NOMO-1 treated with dmso at 0.1 percent for 144 hours (cell line): ENCODE results near the gene SERF2.
"Not testable (repeated sequence)": the region's sequence is repeated elsewhere in the genome, so short reads cannot be mapped to it uniquely, and the experiment has no call there.

Source experiments
- DNase-seq: peaks from one replicate; lab custom pipeline; 2025; ENCODE audit not compliant: unreplicated experiment; lab: John Stamatoyannopoulos, UW

Gene SERF2

DNA sequence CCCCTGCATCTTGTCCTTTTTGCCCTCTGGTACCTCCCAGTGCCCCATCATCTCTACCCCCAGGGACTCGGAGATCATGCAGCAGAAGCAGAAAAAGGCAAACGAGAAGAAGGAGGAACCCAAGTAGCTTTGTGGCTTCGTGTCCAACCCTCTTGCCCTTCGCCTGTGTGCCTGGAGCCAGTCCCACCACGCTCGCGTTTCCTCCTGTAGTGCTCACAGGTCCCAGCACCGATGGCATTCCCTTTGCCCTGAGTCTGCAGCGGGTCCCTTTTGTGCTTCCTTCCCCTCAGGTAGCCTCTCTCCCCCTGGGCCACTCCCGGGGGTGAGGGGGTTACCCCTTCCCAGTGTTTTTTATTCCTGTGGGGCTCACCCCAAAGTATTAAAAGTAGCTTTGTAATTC, 1.5 kb downstream of the SERF2 start:
- no peak for DNase-seq

DNA sequence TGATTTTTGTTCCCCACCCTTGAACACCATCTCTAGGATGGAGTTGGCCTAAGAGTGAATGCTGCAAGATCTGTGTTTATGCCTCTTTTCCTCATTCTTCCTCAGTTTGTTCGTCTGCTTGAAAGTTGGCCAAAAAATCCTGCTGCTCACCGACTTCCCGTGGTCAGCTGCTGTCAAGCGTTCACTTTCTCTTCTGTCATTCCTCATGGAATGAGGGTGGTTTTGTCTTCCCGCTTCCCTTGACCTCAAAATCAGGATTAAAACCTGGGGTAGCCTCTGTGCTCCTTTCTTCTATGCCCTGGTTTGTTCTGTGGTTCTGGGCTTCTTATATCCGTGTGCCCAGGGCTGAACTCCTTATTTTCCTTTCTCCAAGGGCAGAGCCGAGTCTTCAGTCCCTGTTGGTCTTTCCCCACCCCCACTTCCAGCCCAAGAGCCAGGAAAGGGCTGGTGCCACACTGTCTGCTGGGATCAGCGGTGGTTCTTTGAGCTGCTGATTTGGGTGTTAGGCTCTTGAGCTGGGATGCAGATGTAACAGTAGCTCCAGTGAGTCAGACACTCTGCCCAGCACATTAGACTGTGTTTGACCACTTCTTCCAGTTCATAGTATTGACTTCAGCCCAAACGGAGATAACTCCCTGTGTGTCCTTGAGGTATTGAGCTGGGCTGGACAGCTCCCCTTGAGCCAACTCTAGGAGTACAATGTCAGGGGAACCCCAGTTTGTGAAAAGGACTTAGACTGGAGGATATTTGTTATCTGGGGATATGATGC, 2.3 kb downstream of the SERF2 start:
- DNase-seq, result no peak

- no peak for DNase-seq
Observed at GRCh38 chr15:43795197-43795596, 3.1 kb downstream of the SERF2 start.

DNA sequence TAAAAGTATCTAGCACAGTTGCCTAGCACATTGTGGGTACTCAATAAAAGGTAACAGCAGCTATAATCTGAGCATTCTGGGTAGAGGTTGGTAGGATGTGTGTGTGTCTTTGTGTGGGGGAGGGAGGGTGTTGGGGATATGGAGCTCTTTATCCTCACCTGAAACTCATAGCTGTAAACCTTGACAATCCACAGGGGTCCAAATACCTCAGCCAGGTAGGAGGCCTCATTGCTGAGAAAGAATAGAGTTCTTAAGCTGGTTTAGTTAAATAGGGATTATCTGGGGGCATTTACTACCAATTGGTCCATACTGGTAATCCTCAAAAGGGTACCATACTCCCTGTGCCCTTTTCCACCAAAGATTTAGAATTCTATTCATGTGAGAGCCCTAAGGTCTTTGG, 3.9 kb downstream of the SERF2 start:
- DNase-seq, result no peak

DNA sequence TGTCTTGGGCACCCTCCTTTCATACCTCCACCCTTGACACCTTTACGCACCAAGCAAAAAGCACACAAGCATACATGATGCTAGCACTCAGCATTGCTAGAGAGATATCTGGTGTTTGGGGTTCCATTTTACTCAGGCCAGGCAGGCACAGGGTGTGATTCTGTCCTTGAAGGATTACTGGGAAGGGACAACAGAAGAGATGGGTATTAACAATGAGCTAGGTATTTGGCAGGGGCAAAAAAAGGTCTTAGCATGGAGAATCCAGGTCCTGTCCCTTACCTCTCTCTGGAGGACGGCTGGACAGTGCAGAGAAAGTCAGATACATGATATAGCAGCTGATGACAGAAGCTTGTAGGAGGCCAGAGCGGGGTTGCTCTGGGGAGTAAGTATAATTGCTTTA, 4.4 kb downstream of the SERF2 start:
- no peak for DNase-seq

DNA sequence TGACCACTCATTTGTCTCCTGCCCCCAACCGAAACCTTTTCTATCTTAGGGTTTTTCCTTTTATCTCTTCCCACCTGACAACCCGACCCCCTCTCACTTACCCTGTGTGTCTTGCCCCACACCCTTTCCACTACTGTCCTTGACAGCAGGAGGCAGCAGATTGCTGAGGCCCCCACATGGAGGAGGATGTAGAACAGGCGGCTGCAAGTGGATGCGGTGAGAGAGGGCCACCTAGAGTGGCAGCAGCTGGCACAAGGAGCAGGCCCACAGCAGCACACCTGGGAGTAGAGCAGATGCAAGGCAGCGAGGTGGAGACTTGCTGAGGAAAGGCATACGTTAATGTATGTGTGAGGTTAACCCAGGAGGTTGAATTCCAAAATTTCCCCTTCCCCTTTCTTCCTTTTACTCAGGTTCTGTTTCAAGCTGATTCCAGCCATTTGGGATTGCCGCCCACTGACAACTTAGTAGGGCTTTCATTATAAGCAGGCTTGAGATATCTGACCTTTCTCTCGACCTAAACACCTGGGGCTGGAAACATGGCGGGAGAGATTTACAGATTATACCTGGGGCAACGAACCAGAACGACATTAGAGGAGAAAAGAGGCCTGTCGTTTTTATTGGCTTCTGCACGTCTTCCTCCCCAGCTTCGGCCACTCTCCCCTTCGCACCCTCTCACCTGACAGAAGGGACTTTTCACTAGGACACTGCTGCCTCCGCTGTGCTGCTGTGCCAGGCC, 7.3 kb downstream of the SERF2 start:
- no peak for DNase-seq

- DNase-seq, result no peak
Observed at GRCh38 chr15:43799945-43800285, 7.8 kb downstream of the SERF2 start, which contains the start of gene SERINC4. Gene SERINC4 (minus strand): TSS chr15:43800220. CDS start chr15:43799986, 234 bp downstream.

DNA sequence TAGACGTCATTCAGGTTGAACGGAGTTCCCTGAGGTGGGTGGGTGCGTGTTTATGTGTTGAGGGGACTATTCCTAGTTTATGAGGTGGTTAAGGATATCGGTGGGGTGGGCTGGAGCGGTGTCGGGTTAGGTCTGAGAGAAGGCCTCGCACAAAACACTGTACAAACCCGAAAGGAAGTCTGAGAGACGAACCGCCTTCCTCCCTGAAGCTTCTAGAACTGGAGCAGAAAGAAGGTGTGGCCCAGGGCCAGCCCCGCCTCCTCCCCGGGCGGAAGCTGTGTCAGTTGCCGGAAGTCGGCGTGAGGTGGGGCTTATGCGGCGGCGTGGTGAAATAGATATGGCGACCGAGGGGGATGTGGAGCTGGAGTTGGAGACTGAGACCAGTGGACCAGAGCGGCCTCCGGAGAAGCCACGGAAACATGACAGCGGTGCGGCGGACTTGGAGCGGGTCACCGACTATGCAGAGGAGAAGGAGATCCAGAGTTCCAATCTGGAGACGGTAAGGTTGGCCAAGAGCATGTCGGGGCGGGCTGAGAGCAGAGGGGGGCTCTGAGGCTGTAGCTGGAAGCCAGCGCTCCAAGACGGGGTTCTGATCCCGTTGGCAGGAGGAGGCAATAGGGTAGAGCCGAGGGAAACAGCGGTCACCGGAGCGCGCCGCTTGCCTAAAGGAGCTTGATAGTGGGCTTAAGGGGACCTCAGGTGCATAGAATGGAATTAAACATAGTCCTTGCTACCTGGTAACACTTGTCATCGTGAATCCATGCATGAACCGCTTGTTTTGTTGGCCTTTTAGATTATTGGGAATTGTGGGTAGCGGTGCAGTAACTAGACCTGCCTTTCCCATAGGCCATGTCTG, 8.4 kb downstream of the SERF2 start, which contains the start of gene HYPK:
Gene HYPK (plus strand): TSS at position 314 of the 856 bp plus-strand sequence. CDS start 24 bp downstream, at position 338.
- peak; percentile 90 for DNase-seq

- not testable (repeated sequence) for DNase-seq
Observed at GRCh38 chr15:43802676-43803075, 10.6 kb downstream of the SERF2 start.

- no peak for DNase-seq
Observed at GRCh38 chr15:43808435-43808950, 16.4 kb downstream of the SERF2 start.

DNA sequence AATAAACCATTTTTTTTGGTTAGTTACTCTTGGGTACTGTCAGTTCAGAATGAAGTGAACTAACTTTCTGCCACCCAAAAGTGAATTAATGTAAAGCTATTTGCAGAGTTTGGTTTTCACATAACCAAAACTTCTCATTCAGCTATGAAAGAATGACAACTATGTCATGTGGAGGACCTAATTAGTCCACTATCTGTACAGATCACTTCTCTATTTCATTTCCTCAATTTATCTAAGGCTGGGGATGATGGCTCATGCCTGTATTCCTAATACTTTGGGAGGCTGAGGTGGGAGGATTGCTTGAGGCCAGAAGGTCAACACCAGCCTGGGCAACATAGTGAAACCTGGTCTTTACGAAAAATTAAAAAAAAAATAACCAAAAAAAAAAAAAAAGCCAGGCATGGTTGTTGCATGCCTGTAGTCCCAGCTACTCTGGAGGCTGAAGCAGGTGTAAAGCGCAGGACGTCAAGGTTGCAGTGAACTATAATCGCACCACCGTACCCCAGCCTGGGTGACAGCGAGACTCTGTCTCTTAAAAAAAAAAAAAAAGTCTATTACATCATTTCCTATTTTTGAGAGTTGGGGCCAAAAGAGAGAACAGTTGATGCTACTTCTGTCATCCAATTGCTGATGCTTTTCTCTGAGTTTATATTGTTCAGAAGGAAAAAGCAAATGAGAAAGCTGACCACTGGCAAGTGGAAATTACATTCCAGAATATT, 17.0 kb downstream of the SERF2 start:
- peak; percentile 40 for DNase-seq

DNA sequence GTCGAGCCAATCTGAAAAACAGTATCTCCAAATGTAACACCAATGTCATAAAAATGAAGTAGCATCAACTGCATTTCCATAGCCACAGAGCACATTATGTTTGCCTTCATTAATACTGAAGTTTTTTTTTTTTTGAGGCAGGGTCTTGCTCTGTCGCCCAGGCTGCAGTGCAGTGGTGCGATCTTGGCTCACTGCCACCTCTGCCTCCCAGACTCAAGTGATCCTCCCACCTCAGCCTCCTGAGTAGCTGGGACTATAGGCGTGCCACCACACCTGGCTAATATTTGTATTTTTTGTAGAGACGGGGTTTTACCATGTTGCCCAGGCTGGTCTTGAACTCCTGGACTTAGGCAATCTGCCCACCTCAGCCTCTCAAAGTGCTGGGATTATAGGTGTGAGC, 22.9 kb downstream of the SERF2 start:
- not testable (repeated sequence) for DNase-seq

GRCh38 chr15:43821505-43821904, 29.4 kb downstream of the SERF2 start:
- no peak for DNase-seq

GRCh38 chr15:43824302-43825246, 32.5 kb downstream of the SERF2 start, which contains the start of gene MFAP1:
Gene MFAP1 (minus strand): TSS chr15:43824690. CDS start chr15:43824569, 121 bp downstream.
- DNase-seq, result peak; percentile 98

GRCh38 chr15:43825305-43825704, 33.2 kb downstream of the SERF2 start:
- DNase-seq, result not testable (repeated sequence)

DNA sequence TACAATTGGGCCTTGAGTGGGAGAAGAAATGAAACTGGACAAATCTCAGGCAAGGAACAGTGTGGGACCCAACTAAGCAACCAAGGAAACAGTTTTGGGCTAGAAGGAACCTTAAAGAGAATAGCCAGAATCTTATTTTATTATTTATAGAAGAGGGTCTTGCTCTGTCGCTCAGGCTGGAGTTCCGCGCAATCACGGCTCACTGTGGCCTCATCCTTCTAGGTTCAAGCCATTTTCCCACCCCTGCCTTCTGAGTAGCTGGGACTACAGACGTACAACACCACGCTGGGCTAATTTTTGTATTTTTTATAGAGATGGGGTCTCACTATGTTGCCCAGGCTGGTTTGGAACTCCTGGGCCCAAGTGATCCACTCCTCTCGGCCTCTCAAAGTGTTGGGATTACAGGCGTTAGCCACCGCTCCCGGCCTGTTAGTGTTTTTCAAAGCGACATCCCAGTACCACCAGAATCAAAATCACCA, 33.9 kb downstream of the SERF2 start:
- DNase-seq, result no peak

DNA sequence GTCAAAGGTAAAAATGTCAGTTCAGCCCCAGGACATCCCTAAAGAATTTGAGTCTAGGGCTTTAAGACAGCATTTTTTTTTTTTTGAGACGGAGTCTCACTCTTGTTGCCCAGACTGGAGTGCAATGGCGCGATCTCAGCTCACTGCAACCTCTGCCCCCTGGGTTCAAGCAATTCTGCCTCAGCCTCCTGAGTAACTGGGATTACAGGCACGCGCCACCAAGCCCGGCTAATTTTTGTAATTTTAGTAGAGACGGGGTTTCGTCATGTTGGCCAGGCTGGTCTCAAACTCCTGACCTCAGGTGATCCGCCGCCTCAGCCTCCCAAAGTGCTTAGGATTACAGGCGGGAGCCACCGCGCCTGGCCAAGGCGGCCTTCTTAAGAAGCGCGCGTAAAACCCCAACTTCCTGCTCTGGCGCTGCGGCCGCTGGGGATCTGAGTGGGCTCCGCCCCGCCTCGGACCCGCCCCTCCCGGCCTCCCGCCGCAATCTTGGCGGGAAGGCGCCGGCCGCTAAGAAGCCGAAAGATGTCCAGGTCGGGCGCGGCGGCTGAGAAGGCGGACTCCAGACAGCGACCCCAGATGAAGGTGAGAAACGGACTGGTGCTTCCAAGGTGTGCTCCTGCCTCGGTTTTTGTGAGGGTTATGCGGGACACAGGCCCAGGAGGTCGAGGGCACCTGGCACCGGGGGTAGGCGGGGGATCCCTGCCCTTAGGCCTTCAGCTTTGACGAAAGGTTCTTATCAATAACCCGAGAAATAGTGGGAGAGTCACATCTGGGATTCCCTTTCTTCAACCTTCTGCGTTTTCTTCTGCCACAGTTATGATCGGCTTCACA, 34.6 kb downstream of the SERF2 start, which contains the start of gene WDR76:
Gene WDR76 (plus strand): TSS at position 495 of the 834 bp plus-strand sequence. CDS start 31 bp downstream, at position 526.
- peak; percentile 87 for DNase-seq

DNA sequence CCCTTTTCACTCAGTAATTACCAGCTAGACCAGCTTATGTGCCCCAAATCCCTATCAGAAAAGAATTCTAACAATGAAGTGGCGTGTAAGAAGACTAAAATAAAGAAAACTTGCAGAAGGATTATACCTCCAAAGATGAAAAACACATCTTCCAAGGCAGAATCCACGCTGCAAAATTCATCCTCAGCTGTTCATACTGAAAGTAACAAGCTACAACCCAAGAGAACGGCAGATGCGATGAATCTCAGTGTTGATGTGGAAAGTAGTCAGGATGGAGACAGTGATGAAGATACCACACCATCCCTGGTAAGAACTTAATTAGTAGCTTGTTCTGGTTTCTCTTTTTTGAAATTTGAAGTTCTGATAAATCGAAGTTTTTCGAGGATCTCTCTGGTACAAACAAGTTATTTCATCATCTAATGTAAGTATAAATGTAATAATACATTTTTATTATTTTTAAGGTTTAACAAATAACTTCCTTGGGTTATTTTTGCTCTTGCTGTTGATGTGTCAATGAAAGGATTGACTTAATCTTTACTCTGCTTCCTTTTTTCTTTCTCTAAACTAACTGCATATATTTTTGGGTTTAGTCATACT, 36.0 kb downstream of the SERF2 start:
- no peak for DNase-seq
